ENCODE data around the gene KHK. TPM values are rescaled to one million over a fixed set of nuclear protein-coding genes. Genes with fewer than 3 reads are reported as not detected.

KHK gene
- total and polyA plus RNA-seq, 8 donors: 5.1 to 16.2 (median 7.4) TPM

GRCh38 chr2:27145682-27146081, 59.1 kb downstream of the KHK start:
- Histone ChIP-seq H3K27me3 (no peaks in the 10 kb centered on the region), H3K9me3 (no peaks in the 10 kb centered on the region), H3K4me3 (no peak overlapping the region), H3K36me3 (no peaks in the 10 kb centered on the region), H3K4me1 (no peaks in the 10 kb centered on the region), H3K27ac (no peak overlapping the region)
- intact Hi-C loops (cut with DNase I): no loop called here
- DNase-seq (peak in 1 of 6 donors; percentile 3), FAIRE-seq (no peak), ATAC-seq (no peak)
- WGBS, 2 donors: 63 to 65% methylated on average over 2 of the region's 2 CpGs
- TF ChIP-seq CTCF (IDR thresholded peaks at IDR 0.05): no peak

- FAIRE-seq (no peak), DNase-seq (peak in 1 of 6 donors; percentile 8), ATAC-seq (no peak)
- H3K9me3 ChIP-seq: no peaks in the 10 kb centered on the region
- WGBS, 2 donors: 85 to 86% methylated on average over 8 of the region's 8 CpGs
- no peaks in the 10 kb centered on the region for H3K27me3 ChIP-seq
- no peak for TF ChIP-seq CTCF (IDR thresholded peaks at IDR 0.05)
- H3K36me3 ChIP-seq: no peaks in the 10 kb centered on the region
- intact Hi-C loops (cut with DNase I): no loop called here
- H3K27ac ChIP-seq: no peak overlapping the region
- no peak overlapping the region for H3K4me3 ChIP-seq
- H3K4me1 ChIP-seq: no peaks in the 10 kb centered on the region
These were observed 61.4 kb downstream of the KHK start for GRCh38 chr2:27147935-27148334.

GRCh38 chr2:27148801-27149439, 62.3 kb downstream of the KHK start, which contains the start of gene TCF23:
TCF23 (plus strand) TSS chr2:27149004; CDS start chr2:27149134, 130 bp downstream.
- Histone ChIP-seq H3K27ac (no peak within 1 kb of the TSS), H3K36me3 (no peaks in the 10 kb centered on the region), H3K4me1 (no peaks in the 10 kb centered on the region), H3K4me3 (no peak within 1 kb of the TSS), H3K27me3 (no peaks in the 10 kb centered on the region), H3K9me3 (no peaks in the 10 kb centered on the region)
- 64 to 65% methylated on average over 12 of the region's 12 CpGs for WGBS, 2 donors
- TF ChIP-seq CTCF (IDR thresholded peaks at IDR 0.05): no peak
- DNase-seq (peak in 1 of 6 donors; percentile 46), ATAC-seq (no peak), FAIRE-seq (no peak)
- intact Hi-C loops (cut with DNase I): no loop called here

GRCh38 chr2:27149570-27150405, 63.2 kb downstream of the KHK start:
- H3K9me3 ChIP-seq: no peaks in the 10 kb centered on the region
- ATAC-seq (no peak), DNase-seq (peak in 1 of 6 donors; percentile 42), FAIRE-seq (no peak)
- H3K27ac ChIP-seq: no peak overlapping the region
- H3K4me1 ChIP-seq: no peaks in the 10 kb centered on the region
- intact Hi-C loops (cut with DNase I): no loop called here
- no peaks in the 10 kb centered on the region for H3K27me3 ChIP-seq
- no peak for TF ChIP-seq CTCF (IDR thresholded peaks at IDR 0.05)
- H3K4me3 ChIP-seq: no peak overlapping the region
- no peaks in the 10 kb centered on the region for H3K36me3 ChIP-seq
- WGBS, 2 donors: 86 to 88% methylated on average over 23 to 29 of the region's 29 CpGs

Other genes starting within 250 kb of the KHK start
- under 1 TPM in 2 of 6 donors, not detected in 4; 0.09 to 0.12 TPM for gene DPYSL5, start 238.6 kb upstream of the KHK start, total RNA-seq
- under 1 TPM in 1 of 2 donors, not detected in 1; 0.02 TPM for gene DPYSL5, start 238.6 kb upstream of the KHK start, polyA plus RNA-seq
- 10 to 100 TPM in 2 of 6 donors, 1 to 10 TPM in 4; 4.7 to 10.9 (median 8.2) TPM for gene MAPRE3, start 116.1 kb upstream of the KHK start, total RNA-seq
- 10 to 100 TPM; 35.7 to 56.8 TPM for gene MAPRE3, start 116.1 kb upstream of the KHK start, polyA plus RNA-seq
- 10 to 100 TPM; 57.3 to 77.1 (median 59.8) TPM for gene TMEM214, start 53.8 kb upstream of the KHK start, total RNA-seq
- gene TMEM214, start 53.8 kb upstream of the KHK start, polyA plus RNA-seq: 100 to 1,000 TPM in 1 of 2 donors, 10 to 100 TPM in 1; 72.1 to 109 TPM
- 10 to 100 TPM in 5 of 6 donors, 1 to 10 TPM in 1; 8.2 to 15.5 (median 11.9) TPM for gene AGBL5, start 35.1 kb upstream of the KHK start, total RNA-seq
- 10 to 100 TPM in 1 of 2 donors, 1 to 10 TPM in 1; 8.7 to 11.6 TPM for gene AGBL5, start 35.1 kb upstream of the KHK start, polyA plus RNA-seq
- gene OST4, start 15.1 kb upstream of the KHK start, total RNA-seq: 100 to 1,000 TPM in 3 of 6 donors, 10 to 100 TPM in 3; 76.6 to 148 (median 108) TPM
- 100 to 1,000 TPM; 183 to 188 TPM for gene OST4, start 15.1 kb upstream of the KHK start, polyA plus RNA-seq
- gene EMILIN1, start 8.2 kb upstream of the KHK start, total RNA-seq: 10 to 100 TPM in 2 of 6 donors, 1 to 10 TPM in 4; 2.6 to 47.1 (median 7.3) TPM
- gene EMILIN1, start 8.2 kb upstream of the KHK start, polyA plus RNA-seq: 10 to 100 TPM in 1 of 2 donors, 1 to 10 TPM in 1; 3.7 to 15.5 TPM
- 1 to 10 TPM in 1 of 6 donors, under 1 TPM in 4, not detected in 1; 0.42 to 1.1 (median 0.78) TPM for gene CGREF1, start 32.4 kb downstream of the KHK start, total RNA-seq
- gene CGREF1, start 32.4 kb downstream of the KHK start, polyA plus RNA-seq: 1 to 10 TPM in 1 of 2 donors, under 1 TPM in 1; 0.49 to 1.2 TPM
- gene ABHD1, start 37.0 kb downstream of the KHK start, total RNA-seq: under 1 TPM in 5 of 6 donors, not detected in 1; 0.26 to 0.47 (median 0.34) TPM
- gene ABHD1, start 37.0 kb downstream of the KHK start, polyA plus RNA-seq: under 1 TPM; 0.27 to 0.99 TPM
- gene PREB, start 47.9 kb downstream of the KHK start, total RNA-seq: 10 to 100 TPM; 24.6 to 38.7 (median 29.6) TPM
- gene PREB, start 47.9 kb downstream of the KHK start, polyA plus RNA-seq: 10 to 100 TPM; 61.4 to 73.6 TPM
- not detected for gene PRR30, start 52.6 kb downstream of the KHK start, total RNA-seq
- not detected for gene PRR30, start 52.6 kb downstream of the KHK start, polyA plus RNA-seq
- under 1 TPM in 4 of 6 donors, not detected in 2; 0.03 to 0.19 (median 0.04) TPM for gene TCF23, start 62.2 kb downstream of the KHK start, total RNA-seq
- not detected for gene TCF23, start 62.2 kb downstream of the KHK start, polyA plus RNA-seq
- 10 to 100 TPM; 38.9 to 56.8 (median 48.6) TPM for gene ATRAID, start 125.3 kb downstream of the KHK start, total RNA-seq
- 100 to 1,000 TPM in 1 of 2 donors, 10 to 100 TPM in 1; 68.1 to 106 TPM for gene ATRAID, start 125.3 kb downstream of the KHK start, polyA plus RNA-seq
- 10 to 100 TPM in 5 of 6 donors, 1 to 10 TPM in 1; 8.3 to 15.3 (median 13.1) TPM for gene SLC5A6, start 125.5 kb downstream of the KHK start, total RNA-seq
- gene SLC5A6, start 125.5 kb downstream of the KHK start, polyA plus RNA-seq: 10 to 100 TPM; 14.9 to 15.0 TPM
- 10 to 100 TPM in 5 of 6 donors, 1 to 10 TPM in 1; 9.6 to 23.4 (median 14.7) TPM for gene CAD, start 130.6 kb downstream of the KHK start, total RNA-seq
- 10 to 100 TPM; 17.5 to 24.6 TPM for gene CAD, start 130.6 kb downstream of the KHK start, polyA plus RNA-seq
- under 1 TPM in 1 of 6 donors, not detected in 5; 0.12 TPM for gene SLC30A3, start 176.3 kb downstream of the KHK start, total RNA-seq
- under 1 TPM in 1 of 2 donors, not detected in 1; 0.15 TPM for gene SLC30A3, start 176.3 kb downstream of the KHK start, polyA plus RNA-seq
- under 1 TPM in 1 of 6 donors, not detected in 5; 0.06 TPM for gene DNAJC5G, start 188.7 kb downstream of the KHK start, total RNA-seq
- under 1 TPM in 1 of 2 donors, not detected in 1; 0.34 TPM for gene DNAJC5G, start 188.7 kb downstream of the KHK start, polyA plus RNA-seq
- 1 to 10 TPM in 1 of 6 donors, under 1 TPM in 5; 0.08 to 1.1 (median 0.33) TPM for gene TRIM54, start 195.7 kb downstream of the KHK start, total RNA-seq
- gene TRIM54, start 195.7 kb downstream of the KHK start, polyA plus RNA-seq: under 1 TPM; 0.27 to 0.31 TPM
- gene UCN, start 221.7 kb downstream of the KHK start, total RNA-seq: 1 to 10 TPM in 1 of 6 donors, under 1 TPM in 5; 0.51 to 1.0 (median 0.76) TPM
- gene UCN, start 221.7 kb downstream of the KHK start, polyA plus RNA-seq: 1 to 10 TPM; 2.7 to 4.6 TPM
- 10 to 100 TPM; 24.8 to 38.0 (median 32.0) TPM for gene MPV17, start 236.3 kb downstream of the KHK start, total RNA-seq
- 10 to 100 TPM; 57.3 to 71.8 TPM for gene MPV17, start 236.3 kb downstream of the KHK start, polyA plus RNA-seq

Measured in pancreas (tissue), 10 donors.